HG03439 (cell line): ENCODE data around the gene METAP1.
"Not testable (repeated sequence)": the region's sequence is repeated elsewhere in the genome, so short reads cannot be mapped to it uniquely, and the experiment has no call there.

Experiments used
- ATAC-seq: cut with Tn5 transposase; IDR thresholded peaks from one replicate; pipeline ENCODE4 v1.9.1; 2021; ENCODE audit warnings: mild to moderate bottlenecking, moderate library complexity; ENCODE audit not compliant: unreplicated experiment

METAP1 gene

DNA sequence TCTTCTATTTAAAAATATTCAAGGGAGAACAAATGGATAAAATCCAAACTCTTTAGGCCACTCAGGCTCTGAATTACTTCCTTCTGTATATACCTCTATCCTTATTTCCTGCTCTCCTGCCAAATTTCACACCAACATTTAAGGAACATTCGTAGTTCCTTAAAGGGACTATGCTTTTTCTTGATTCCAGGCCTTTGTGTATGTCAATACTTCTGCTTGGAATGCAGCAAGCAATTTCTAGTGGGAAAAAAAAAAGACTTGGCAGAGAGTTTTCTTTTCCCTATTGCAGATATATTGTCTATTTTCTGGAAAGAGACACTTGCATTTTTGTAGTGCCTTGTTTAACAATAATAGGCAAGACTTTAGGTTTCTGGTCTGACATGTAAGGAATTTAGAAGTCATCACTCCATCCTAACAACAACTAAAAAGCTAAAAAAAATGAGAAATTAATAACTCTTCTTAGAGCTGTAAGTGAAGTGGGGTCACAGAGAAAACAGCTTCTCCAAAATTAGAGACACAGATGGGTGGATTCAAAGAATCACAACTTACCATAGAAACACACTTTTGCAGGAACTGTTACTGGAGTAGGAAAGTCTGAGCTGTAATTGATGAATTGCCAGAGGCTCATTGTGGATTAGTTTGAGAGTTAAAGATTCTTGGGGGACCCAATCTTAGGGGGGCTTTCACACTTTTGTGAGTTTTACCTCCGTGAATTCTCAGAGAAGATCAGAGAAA is 95.1 kb downstream of the METAP1 start:
- no peak for ATAC-seq

DNA sequence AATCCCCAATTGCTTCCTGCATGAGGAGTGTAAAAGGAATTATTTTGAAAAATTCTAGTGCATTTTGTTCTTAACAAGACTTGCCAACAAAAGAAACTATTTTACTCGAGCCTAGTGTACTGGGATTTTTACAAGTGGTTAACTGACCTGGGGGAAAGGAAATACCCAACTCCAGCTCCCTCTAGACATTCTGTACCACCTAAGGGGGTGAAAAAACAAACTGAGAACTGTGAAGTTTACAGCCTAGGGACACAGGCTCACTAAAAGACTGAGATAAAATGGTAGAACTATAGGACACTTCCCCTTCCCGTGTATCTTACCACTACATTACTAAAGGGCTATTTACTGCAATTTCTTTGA is 95.7 kb downstream of the METAP1 start:
- ATAC-seq, result no peak

DNA sequence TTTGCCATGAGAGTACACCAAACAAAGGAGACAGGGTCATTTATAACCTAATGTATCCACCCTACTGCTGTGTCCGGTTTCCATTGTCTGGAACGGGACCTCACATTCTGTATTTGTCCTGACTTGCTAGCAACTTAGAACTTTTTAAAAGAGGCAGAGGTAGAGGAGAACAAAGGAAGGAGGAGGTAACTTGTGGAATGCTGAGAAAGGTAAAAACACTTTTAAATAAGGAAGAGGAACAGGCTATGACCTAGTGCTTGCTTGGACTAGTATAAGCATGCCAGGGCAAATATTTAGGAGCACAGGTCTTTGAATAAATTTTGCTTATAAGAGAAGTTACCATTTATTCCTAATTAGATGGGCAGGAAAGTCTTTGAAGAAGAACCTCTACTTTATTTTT is 96.3 kb downstream of the METAP1 start:
- not testable (repeated sequence) for ATAC-seq

DNA sequence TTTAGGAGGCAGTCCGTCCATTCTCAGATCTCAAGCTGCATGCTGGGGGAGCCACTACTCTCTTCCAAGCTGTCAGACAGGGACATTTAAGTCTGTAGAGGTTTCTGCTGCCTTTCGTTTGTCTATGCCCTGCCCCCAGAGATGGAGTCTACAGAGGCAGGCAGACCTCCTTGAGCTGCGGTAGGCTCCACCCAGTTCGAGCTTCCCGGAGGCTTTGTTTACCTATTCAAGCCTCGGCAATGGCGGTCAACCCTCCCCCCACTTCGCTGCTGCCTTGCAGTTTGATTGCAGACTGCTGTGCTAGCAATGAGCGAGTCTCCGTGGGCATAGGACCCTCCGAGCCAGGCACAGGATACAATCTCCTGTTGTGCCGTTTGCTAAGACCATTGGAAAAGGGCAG is 103.8 kb downstream of the METAP1 start:
- no peak for ATAC-seq

DNA sequence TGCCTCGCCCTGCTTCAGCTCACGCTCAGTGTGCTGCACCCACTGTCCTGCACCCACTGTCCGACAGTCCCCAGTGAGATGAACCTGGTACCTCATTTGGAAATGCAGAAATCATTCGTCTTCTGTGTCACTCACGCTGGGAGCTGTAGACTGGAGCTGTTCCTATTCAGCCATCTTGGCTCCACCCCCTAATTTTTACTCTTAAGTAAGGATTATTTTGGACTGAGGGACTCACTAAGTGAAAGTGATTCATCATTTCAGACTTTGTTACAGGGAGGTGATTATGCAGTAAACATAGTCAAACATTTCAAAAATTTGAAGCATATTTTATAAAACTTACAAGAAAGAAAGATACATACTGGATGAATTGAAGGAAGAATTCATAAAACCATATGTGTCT is 104.3 kb downstream of the METAP1 start:
- ATAC-seq, result not testable (repeated sequence)

DNA sequence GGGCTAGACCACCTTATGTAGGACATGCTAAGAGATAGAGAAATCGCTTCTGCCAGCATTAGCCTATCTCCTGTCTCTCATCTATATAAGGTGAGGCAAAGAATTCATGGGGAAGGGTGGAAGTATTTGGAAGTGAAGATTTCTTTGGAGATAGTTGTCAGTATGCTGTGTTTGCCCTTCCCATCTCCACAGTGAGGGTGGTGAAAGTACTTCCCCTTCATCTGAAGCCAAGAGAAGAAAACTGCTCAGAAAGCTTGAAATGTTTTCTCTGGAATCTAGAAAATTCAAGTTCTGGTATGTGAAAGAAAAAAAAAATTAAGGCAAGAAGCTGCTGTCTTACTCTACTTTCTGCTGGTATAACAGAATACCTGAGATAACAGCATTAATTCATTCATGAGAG is 105.4 kb downstream of the METAP1 start:
- no peak for ATAC-seq

DNA sequence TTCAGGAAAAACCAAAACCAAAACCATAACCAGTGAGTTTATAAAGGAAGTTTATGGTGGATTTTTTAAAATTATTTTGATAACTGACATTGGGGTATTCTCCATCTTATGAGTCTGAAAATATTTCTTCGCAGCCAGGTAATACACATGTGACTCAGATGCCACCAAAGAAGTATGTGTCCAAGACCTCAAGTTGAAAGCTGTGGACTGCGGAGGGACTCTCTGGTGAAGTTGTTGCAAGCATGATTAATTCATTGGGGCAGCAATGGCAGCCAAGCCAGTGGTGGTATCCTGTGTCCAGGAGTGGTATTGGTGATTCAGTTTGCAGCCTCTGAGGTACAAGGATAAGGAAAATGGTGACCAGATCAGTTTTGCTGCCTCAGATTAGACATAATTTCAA is 107.1 kb downstream of the METAP1 start:
- no peak for ATAC-seq

DNA sequence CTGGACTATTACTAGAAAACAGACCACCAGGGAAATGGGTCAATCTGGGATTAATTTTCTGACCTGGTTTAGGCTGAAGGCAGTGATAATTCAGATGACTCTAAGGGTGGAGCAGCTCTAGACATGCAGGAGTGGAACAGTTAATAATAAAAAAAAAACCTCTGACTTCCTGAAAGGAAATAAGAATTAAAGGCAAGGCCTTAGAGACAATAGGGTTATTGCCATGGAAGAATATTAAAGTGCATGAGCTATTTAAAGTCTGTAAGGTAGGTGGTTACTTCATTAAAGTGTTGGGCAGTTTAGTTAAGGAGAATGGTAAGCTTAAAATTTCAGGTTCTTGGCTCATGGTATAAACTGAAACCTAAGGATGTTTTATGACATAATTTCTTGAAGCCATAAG is 107.6 kb downstream of the METAP1 start:
- no peak for ATAC-seq

DNA sequence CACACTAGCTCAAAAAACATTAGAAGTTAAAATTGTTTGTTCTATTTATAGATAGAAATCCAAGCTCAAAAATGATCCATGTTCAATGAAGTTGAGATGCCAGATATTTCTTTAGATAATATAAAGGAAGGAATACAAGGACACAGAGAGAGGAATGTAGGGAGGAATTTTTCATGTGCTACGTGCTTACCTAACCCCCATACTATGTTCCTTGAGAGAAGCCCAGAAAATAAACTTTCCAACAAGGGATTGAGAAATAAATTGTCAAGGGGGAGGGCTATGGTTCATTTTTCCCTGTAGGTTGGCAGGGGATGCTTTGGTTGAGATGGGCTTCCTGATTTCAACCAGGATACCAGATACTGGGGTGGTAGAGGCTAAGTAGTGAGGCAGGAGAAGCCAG is 108.6 kb downstream of the METAP1 start:
- ATAC-seq, result no peak

DNA sequence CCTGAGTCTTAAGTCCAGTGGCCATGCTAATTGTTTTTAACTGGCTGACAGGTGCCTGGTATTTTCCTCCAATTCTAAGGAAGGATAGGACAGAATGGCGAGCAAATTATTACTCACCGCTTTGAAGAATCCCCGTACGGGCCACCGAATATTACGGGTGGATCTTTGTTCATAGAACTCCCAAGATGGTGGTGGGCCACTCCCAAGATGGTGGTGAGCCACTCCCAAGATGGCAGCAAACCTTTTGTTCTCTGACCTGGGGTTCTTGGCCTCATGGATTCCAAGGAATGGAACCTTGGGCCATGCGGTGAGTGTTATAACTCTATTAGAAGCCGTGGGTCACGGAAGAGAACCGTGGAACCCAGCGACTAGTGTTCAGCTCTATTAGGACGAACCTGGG is 113.8 kb downstream of the METAP1 start:
- not testable (repeated sequence) for ATAC-seq
